HG03342 (cell line): Measurements from ENCODE around the gene ZDHHC11.
"Not testable (repeated sequence)": the region's sequence is repeated elsewhere in the genome, so short reads cannot be mapped to it uniquely, and the experiment has no call there.

ENCODE experiments used
- ATAC-seq: cut with Tn5 transposase; IDR thresholded peaks from one replicate; pipeline ENCODE4 v1.9.1; 2021; ENCODE audit warnings: mild to moderate bottlenecking, moderate library complexity; ENCODE audit not compliant: unreplicated experiment

The ZDHHC11 gene

GRCh38 chr5:778967-779366, 71.8 kb downstream of the ZDHHC11 start:
- not testable (repeated sequence) for ATAC-seq

- not testable (repeated sequence) for ATAC-seq
Observed at GRCh38 chr5:778421-778820, 72.4 kb downstream of the ZDHHC11 start.

DNA sequence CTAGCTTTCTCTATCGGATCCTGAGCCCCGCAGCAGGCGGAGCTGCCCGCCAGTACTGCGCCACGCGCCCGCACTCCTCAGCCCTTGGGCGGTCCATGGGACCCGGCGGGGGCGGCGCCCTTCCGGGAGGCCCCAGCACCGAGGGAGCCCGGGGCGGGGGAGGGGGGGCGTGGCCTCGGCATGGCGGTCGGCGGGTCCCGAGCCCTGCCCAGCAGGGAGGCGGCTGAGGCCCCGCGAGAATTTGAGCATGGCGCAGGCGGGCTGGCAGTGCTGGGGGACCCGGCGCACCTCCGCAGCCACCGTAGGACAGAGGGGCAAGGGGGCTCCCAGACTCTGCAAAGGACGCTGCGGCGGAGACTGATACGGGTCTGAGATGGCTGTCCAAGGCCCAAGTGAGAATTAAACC, 73.0 kb downstream of the ZDHHC11 start:
- no peak for ATAC-seq

GRCh38 chr5:776862-777711, 73.7 kb downstream of the ZDHHC11 start:
- no peak for ATAC-seq

DNA sequence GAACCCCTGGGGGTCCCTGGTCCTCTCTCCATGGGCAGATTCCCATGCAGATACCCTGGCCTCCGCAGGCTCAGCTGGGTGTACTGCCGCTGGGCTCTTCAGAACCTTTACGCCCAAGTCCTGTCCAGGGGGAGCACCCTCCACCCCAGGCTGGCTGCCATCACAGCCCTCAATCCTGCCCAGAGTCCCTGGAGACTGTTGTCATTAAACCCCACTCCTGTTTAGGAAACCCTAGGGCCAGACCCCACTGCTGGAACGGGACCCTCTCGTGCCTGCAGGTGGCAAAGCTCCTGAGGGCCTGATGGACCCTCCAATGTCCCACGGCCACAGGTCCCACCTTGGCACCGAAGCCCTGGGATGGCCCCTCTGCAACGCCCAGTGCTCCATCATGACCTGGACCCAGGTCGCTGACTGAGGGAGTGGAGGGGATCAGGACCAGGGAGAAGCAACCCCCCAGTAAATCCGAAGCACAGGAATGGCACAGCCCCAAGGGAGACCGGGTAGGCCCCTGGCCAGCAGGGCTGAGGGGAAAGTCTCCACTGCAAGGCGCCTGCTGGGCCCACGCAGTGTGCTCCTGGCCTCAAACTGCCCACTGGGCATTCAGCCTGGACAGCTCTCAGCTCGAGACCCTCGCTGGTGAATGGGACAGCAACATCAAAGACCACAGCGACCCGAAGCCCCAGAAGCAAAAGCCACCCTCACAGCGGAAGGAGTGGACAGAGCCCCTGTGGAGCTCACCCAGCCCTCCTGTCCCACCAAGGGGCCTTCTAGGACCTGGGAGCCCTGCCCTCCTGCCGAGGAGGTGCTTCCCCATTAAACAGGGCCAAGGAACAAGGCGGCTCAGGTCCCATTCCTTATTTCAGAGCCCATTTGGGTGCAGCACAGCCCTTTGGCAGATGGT, 74.6 kb downstream of the ZDHHC11 start:
- ATAC-seq, result no peak

- not testable (repeated sequence) for ATAC-seq
Observed at GRCh38 chr5:775595-775960, 75.2 kb downstream of the ZDHHC11 start.

DNA sequence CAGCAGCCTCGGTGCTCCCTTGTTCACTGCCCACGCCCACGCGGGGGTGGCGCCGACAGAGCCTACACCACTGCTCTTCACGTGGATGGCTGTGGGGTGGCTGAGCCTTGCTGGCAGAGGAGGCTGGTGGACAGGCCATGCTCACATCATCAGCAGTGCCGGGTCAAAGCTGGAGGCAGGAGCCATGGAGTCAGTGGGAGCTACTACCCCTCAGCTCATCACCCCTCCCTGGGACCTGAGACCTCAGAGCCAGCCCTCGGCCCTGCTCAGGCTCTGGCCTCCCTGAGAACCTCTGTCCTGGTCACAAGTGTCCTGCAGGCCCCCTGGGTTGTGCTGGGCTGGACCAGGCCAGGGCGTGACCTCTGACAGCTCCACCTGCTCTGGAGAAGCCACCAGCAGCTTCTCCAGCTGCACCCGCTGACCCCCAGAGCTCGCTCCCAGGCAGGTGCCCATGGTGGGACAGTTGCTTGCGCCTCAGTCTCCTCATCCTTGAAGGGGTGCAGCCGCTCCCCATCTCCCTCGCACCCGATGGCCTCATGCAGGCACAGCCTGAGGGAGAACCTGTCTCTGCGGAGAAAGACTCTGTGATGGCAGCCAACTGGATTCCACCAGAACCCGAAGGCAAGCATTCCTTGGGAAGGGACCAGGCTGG, 75.8 kb downstream of the ZDHHC11 start:
- ATAC-seq, result not testable (repeated sequence)

DNA sequence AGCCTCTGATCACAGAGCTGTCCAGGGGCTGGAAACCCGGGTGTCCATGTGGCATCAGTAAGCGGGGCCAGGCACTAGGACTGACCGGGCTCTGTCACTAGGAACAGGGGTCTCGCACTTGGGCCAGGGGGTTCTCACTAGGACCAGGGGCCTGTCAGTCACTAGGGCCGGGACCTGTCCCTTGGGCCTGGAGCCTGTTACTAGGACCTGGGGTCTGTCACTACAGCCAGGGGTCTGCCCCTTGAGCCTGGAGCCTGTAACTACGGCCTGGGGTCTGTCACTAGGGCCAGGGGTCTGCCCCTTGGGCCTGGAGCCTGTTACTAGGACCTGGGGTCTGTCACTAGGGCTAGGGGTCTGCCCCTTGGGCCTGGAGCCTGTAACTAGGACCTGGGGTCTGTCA, 76.5 kb downstream of the ZDHHC11 start:
- not testable (repeated sequence) for ATAC-seq

- no peak for ATAC-seq
Observed at GRCh38 chr5:773517-774264, 77.1 kb downstream of the ZDHHC11 start.

DNA sequence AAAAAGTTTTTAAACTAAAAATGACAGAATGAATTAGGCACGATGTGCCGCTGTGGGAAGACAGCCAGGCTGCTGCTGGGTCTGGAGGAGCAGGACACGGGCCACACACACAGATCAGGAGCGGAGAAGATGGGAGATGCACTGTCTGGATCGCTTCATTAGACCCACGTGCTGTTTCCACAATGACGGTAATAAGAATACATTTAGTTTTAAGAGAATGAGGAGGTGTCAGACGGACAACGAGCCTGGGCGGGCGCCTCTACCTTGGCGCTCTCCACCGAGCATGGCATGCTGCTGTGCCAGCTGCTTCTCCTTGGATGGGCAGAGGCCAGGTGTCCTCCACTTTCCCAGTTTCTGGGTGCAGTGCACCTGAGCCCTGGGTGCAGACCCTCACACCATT, 77.9 kb downstream of the ZDHHC11 start:
- ATAC-seq, result not testable (repeated sequence)

- not testable (repeated sequence) for ATAC-seq
Observed at GRCh38 chr5:772547-772890, 78.3 kb downstream of the ZDHHC11 start.

DNA sequence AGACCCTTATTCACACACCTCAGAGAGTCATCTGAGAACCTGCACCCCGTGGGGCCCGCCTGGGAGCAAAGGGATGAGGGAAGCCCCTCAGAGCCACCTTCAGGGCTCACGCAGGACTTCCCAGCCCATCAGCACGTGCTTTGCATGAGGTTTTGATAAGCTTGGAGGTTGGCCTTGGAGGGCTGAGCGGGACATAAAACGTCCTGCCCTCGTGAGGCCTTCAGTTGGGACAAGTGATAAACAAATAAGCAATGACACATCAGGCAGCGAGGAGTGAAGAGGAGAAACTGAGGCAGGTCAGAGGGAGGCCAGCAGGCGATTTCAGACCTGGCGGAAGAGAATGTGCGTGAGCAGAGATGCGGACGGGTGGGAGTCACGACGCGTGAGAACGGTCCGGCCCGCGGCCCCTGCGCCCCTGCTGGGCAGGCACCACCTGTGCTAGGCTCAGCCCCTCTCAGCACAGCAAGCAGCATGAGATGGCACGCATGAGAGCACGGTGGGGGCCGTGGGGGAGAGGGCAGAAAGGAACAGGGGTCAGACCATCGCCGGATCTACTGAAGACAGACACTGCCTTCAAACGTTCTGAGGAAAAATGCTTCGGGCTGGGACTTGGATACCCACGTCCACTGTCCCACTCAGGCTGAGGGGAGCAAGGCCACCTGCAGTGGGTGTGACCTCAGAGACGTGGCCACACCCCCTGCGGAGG, 78.8 kb downstream of the ZDHHC11 start:
- ATAC-seq, result not testable (repeated sequence)

GRCh38 chr5:771087-771781, 79.6 kb downstream of the ZDHHC11 start:
- ATAC-seq, result not testable (repeated sequence)

DNA sequence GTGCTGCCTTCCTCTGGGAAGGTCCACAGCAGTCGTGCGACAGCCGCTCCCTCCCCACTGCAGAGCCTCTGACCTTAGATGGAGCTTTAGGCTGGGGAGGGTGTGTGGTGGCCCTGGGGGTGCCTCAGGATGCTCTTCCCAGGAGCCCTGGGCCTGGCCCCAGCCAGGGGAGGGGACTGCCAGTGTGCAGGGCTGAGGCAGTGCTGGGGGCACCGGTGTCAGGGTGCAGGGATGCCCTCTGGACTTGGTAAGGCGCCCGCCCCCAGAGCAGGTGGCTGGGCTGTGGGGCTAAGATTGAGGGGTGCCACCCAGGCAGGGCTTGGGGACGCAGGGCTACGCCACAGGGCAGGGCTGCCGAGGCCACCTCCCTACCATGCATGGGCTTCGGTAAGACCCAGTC, 80.2 kb downstream of the ZDHHC11 start:
- not testable (repeated sequence) for ATAC-seq

- ATAC-seq, result not testable (repeated sequence)
Observed at GRCh38 chr5:769485-770145, 81.2 kb downstream of the ZDHHC11 start.

DNA sequence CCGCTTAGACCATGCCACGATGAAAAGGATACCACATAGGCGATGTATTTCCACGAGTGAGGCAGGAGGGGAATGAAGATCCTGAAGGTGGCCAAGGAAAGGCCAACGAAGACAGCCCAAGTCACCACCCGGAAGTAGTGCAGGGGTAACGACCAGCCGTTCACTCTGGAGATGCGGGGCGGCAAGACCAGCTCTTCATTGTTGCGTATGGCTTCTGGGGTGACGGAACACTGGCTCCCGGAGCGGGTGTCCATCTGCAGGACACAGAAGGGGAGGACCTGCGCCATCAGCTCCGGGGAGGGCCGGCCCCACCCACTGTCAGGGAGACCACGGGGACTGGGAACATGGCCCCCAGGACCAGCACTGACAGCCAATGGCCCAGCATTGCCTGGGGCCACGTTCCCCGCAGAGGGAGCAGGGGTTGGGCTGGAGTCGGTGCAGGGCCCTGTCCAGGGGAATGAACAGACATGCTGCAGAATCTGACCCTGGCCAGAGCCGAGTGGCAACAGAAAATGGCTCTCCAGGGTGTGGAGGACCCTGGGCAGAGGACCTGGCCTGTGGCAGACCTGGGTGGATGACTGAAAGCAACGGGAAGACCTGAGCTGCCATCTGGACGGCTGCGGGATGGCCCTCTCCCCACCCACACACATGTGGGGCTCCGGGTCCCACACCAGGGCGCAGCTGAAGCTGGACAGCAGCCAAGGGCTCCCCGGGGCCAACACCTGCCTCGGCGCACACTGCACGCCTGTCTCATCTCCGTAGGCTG, 83.9 kb downstream of the ZDHHC11 start:
- no peak for ATAC-seq

DNA sequence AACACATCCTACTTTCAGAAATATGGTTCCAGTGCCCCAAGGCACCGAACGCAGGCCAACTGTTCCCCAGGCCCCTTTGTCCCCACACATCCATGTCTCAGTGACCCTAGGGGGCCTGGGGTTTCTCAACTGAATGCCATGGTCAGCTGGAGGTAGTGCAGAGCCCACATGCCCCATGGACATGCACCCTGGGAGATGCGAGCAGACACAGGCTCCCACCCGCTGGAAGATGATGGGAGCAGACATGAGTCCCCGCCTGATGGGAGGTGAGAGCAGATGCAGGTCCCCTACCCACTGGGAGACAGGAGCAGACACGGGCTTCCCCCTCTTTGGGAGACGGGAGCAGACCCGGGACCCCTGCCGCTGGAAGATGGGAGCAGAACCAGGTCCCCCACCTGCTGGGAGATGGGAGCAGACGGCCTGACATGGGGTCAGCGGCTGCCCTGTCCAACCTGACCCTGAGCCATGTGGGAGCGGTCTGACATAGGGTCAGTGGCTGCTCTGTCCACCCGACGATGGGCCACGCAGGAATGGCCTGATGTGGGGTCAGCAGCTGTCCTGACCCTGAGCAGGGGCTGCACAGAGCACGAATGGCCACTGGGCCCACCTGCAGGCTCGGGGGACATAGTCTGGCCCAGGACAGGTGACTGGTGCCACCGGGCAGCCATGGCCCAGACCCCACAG, 84.7 kb downstream of the ZDHHC11 start:
- no peak for ATAC-seq
